ENCODE data around the gene COL5A1.

Gene COL5A1

GRCh38 chr9:134796882-134797281, 155.3 kb downstream of the COL5A1 start:
- no peak for DNase-seq

GRCh38 chr9:134800791-134801339, 159.3 kb downstream of the COL5A1 start:
- DNase-seq: no peak

DNA sequence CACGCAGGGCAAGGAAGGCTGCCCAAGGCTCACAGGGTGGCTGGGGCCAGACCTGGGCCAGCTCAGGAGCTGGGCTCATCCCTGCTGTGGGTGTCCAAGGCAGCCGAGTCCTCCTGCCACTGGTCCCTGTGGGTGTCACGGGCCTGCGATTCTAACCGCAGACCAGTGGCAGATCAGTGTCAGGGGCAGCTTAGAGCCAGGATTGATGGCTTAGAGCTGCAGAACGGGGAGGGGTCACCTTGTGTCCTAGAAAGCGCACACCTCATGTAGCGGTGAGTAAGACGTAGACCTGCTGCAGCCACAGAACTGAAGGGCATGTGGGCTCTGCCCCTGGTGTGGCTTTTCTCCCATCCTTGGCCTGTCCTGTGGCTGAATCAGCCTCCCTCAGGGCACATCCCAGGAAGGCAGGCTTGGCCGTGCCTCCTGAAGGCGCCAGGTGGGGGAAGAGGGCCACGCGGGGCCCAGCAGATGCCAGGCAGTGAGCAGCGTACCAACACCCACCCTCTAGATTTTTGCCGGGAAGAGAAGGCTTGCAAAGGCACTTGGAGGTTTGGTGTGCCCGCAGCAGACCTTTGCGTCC, 160.7 kb downstream of the COL5A1 start:
- no peak for DNase-seq

GRCh38 chr9:134804871-134805270, 163.3 kb downstream of the COL5A1 start:
- no peak for DNase-seq

DNA sequence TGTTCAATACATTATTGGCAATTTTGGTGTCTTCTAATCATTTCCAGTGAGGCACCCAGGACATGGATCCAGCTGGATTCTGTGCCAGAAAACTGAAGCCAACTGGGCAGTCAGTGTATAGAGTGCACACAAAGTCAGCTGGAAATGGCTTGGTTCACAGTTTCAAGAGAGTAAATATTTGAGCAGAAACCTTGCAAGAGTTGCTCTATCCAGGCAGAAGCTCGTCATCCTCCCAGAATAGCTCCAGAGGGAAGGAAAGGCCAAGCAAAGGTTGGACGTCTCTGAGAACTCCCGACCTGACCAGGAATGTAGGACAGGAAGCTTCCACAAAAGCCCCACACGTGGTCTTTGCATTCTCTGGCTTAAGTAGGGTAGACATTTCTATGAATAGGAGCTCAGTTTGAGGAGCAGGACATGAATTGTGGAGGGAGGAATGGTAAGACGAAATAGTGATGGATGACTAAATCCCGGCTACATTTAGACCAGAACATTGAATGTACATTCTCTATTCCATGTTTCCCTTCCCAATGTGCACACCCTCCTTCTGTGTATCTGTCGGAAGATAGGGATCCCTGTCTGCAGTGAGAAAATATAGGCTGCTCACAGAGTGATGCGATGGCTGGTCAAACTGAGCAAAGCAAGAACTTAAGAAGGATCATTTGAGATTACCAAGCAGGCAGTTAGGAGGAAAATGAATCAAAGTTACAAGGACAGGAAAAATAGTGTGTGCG, 166.3 kb downstream of the COL5A1 start:
- DNase-seq: peak; percentile 85

DNA sequence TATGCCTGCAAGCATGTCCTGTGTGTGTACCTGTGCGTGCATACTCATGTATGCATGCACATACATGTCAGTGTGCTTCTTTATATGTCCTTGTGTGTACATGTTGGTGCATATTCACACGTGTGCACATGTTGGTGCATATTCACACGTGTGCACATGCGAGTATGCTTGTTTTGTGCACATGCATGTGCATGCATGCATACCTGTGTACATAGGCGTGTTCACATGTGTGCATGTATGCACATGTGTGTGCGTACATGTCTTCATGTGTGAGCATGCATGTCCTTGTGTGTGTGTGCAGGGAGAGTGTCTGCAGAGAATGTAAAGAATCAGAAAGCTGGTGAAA, 166.8 kb downstream of the COL5A1 start:
- no peak for DNase-seq

- no peak for DNase-seq
Observed at GRCh38 chr9:134809292-134809691, 167.7 kb downstream of the COL5A1 start.

DNA sequence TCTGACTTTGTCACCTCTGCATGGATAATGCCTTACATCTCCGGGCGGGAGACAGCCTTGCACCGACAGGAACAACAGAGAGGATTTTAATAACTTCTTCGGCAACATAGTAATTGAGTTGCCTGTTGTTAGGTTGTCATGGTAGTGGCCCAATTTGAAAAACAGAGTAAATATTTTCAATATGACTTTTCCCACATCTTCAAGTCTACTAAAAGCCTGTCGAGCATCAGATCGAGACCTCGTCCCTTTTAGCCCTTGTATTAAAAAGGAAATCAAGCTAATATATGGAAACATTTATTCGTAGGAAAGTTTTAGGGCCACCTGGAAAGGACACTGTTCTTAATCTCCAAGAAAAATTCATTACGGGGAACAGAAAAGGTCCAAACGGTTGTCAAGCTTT, 168.2 kb downstream of the COL5A1 start:
- no peak for DNase-seq

- no peak for DNase-seq
Observed at GRCh38 chr9:134811079-134811672, 169.6 kb downstream of the COL5A1 start.

DNA sequence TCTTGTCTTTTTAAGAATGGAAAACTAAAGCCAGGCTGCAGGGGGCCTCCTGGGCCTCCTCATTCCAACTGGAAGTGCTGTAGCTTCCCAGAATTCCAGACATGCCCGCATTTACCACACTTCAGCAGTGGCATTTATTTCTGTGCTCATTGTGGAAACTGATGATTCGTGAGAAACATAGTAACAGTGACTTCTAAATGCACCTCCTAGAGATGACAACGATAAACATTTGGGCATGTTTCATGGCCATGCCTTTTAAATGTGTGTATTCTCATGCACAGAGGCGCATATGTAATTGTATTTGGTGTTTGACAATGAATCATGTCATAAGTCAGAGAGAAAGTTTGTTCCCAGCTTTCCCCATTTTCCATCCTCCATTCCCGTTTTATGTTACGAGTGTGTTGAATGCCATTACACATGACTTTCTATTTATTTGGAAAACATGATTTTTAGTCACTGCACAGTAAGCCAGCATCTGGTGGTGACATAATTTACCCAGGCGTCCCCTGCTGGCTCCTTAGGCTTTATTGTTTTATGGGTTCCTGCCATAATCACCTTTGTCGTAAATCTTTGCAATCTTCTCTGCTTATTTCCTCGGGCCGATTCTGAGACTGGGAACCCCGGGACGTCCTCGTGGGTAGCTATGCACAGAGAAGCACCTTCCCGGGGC, 170.2 kb downstream of the COL5A1 start:
- peak; percentile 96 for DNase-seq

DNA sequence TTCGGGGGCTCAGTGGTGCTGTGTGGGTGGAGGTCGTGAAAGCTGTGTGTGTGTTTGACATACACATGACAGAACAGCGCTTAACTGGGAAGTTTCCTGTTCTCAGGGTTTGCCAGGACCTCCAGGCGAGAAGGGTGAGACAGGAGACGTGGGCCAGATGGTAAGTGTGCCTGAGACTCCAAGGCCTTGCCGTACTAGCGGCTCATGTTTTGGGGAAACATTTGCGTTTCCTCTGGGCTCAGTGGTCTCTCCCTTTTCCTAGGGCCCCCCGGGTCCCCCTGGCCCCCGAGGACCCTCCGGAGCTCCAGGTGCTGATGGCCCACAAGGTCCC, 170.7 kb downstream of the COL5A1 start:
- no peak for DNase-seq

GRCh38 chr9:134813841-134814240, 172.2 kb downstream of the COL5A1 start:
- DNase-seq: no peak

GRCh38 chr9:134814598-134815215, 173.1 kb downstream of the COL5A1 start:
- peak; percentile 67 for DNase-seq

- no peak for DNase-seq
Observed at GRCh38 chr9:134815435-134816214, 174.0 kb downstream of the COL5A1 start.

GRCh38 chr9:134816264-134816663, 174.7 kb downstream of the COL5A1 start:
- DNase-seq: no peak

DNA sequence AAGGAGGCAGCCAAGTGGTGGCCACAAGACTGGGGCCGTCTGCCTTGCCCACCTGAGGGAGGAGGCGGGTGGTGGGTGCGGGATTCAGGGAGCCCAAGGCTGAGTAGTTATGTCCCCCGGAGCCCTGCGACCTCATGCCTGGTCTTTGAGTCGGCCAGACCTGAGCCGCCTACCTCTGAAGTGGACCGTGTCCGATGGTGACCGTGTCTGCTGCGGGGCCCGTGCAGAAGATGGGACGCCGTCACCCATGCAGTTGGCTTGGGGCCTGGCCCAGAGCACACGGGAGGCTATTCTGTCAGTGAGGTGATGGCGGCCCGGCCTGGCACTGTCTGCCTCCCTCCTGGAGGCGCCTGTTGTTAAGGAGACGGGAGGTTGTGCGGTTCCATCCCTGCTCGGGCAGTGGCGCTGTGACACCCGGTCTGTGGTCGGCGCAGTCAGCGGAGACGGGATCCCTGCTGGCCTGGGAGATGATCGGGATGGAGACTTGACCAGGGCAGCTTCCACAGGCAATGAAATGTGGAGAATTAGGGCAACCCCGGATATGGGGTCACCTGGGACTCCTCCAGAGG, 176.5 kb downstream of the COL5A1 start:
- no peak for DNase-seq

- no peak for DNase-seq
Observed at GRCh38 chr9:134818591-134818990, 177.0 kb downstream of the COL5A1 start.

GRCh38 chr9:134820901-134821300, 179.3 kb downstream of the COL5A1 start:
- no peak for DNase-seq

- no peak for DNase-seq
Observed at GRCh38 chr9:134822541-134822940, 180.9 kb downstream of the COL5A1 start.

- DNase-seq: no peak
Observed at GRCh38 chr9:134823623-134824022, 182.0 kb downstream of the COL5A1 start.

- DNase-seq: no peak
Observed at GRCh38 chr9:134824583-134824982, 183.0 kb downstream of the COL5A1 start.

DNA sequence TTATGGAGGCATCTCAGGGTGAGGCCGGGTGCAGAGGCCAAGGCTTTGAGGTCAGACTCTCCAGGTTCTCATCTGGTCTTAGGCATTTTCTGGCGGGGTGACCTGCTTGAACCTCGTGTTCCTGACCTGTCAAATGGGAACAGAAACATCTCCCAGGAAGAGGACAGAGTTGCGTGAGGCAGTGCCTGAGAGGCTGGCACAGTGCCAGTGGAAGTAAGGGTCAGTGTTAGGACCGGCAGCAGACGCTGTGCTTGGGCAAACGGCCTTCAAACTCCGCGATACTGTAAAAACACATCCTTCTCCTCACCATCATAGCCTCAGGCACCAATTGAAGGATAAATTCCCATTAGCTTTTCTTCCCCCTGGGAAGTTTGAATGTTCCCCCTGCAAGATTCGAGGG, 183.4 kb downstream of the COL5A1 start:
- no peak for DNase-seq
